ENCODE measurements around the gene TNNI3K. TPM values are rescaled to one million over a fixed set of nuclear protein-coding genes. Genes with fewer than 3 reads are reported as not detected.

Gene TNNI3K
- total RNA-seq, 1 experiment from 2014 or later: not detected

DNA sequence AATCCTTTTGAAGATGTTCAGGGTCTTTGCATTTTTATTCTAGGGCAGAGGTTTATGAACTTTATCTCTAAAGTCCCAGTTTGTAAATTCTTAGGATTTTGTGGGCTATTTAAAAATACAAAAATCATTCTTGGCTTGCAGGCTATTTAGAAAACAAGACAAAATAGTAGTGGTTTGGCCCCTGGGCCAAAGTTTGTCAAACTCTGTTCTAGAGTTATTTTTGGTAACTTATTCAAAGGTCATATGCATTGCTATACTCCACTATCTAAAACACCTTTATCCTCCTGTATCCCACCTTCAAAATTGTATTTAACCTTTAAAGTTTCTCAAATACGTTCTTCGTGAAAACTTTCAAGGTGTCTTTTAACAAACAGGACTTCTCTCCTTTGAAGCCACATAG, 352.7 kb downstream of the TNNI3K start:
- no peak for DNase-seq
- no peak overlapping the region for H4K91ac ChIP-seq (ENCODE audit: insufficient read length, low read depth, low read length)
- H3K23ac ChIP-seq (ENCODE audit: insufficient read length, low read depth, low read length): no peak overlapping the region
- H3K14ac ChIP-seq (ENCODE audit: insufficient read depth, low read length): no peak overlapping the region
- no peaks in the 10 kb centered on the region; the same call in 1 of the 2 replicates for H3K27me3 ChIP-seq (ENCODE audit: insufficient read depth, low read length)
- no peak overlapping the region for H2BK15ac ChIP-seq (ENCODE audit: low read depth, low read length)
- H3K9ac ChIP-seq (ENCODE audit: extremely low read depth, insufficient read length, low read length): no peak overlapping the region
- H2BK5ac ChIP-seq (ENCODE audit: insufficient read length, low read length): no peak overlapping the region
- Mint-ChIP-seq H3K9me3 (no peaks in the 10 kb centered on the region), H3K27ac (no peak overlapping the region), H3K4me3 (no peak overlapping the region), H3K27me3 (ENCODE audit: low read depth) (no peaks in the 10 kb centered on the region), H3K36me3 (ENCODE audit: insufficient read depth in 1 of 3, low read depth in 3 of 3) (no peaks in the 10 kb centered on the region), H3K4me1 (no peaks in the 10 kb centered on the region)
- no peak overlapping the region for H4K8ac ChIP-seq (replicated peaks; ENCODE audit: insufficient read length, low read depth, low read length)
- no peak overlapping the region for H2AFZ ChIP-seq (ENCODE audit: low read length)
- no peaks in the 10 kb centered on the region for H3K9me3 ChIP-seq (ENCODE audit: control insufficient read depth, low read depth, low read length)
- WGBS (ENCODE audit: extremely low coverage, insufficient read length, low lambda C conversion rate): 100% methylated on average over 1 of the region's 2 CpGs
- no peaks in the 10 kb centered on the region for H4K20me1 ChIP-seq (ENCODE audit: control insufficient read depth, insufficient read depth, insufficient read length)
- no peak overlapping the region for H3K18ac ChIP-seq (ENCODE audit: insufficient read length, low read depth, low read length)
- no peak overlapping the region for H4K5ac ChIP-seq (ENCODE audit: insufficient read length, low read depth, low read length)
- no peak overlapping the region for H3K27ac ChIP-seq (ENCODE audit: insufficient read length, low read depth, low read length)
- TF ChIP-seq, protein P1, sequence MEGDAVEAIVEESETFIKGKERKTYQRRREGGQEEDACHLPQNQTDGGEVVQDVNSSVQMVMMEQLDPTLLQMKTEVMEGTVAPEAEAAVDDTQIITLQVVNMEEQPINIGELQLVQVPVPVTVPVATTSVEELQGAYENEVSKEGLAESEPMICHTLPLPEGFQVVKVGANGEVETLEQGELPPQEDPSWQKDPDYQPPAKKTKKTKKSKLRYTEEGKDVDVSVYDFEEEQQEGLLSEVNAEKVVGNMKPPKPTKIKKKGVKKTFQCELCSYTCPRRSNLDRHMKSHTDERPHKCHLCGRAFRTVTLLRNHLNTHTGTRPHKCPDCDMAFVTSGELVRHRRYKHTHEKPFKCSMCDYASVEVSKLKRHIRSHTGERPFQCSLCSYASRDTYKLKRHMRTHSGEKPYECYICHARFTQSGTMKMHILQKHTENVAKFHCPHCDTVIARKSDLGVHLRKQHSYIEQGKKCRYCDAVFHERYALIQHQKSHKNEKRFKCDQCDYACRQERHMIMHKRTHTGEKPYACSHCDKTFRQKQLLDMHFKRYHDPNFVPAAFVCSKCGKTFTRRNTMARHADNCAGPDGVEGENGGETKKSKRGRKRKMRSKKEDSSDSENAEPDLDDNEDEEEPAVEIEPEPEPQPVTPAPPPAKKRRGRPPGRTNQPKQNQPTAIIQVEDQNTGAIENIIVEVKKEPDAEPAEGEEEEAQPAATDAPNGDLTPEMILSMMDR (conservative IDR thresholded peaks at IDR 0.05): no peak
- no peak overlapping the region for H2BK20ac ChIP-seq (ENCODE audit: low read depth, low read length, poor library complexity, severe bottlenecking)
- no peak overlapping the region for H3K4me2 ChIP-seq (ENCODE audit: insufficient read depth, insufficient read length, low read length)
- no peak overlapping the region for H3K4ac ChIP-seq (ENCODE audit: low read depth, low read length)
- H2BK120ac ChIP-seq (ENCODE audit: low read depth, low read length, poor library complexity, severe bottlenecking): no peak overlapping the region
- H3K79me2 ChIP-seq (ENCODE audit: insufficient read depth, low read length): no peaks in the 10 kb centered on the region
- H3K23me2 ChIP-seq (ENCODE audit: insufficient read length, low read depth, low read length, poor library complexity, severe bottlenecking): no peaks in the 10 kb centered on the region
- no peak overlapping the region for H3K56ac ChIP-seq (ENCODE audit: insufficient read length, low read depth, low read length)
- no peak overlapping the region for H2AK5ac ChIP-seq (ENCODE audit: insufficient read length, low read length)
- H3K4me1 ChIP-seq (ENCODE audit: insufficient read depth, low read length): no peaks in the 10 kb centered on the region
- no peak overlapping the region for H2BK12ac ChIP-seq (ENCODE audit: insufficient read length, low read depth, low read length)
- no peaks in the 10 kb centered on the region for H3K79me1 ChIP-seq (ENCODE audit: insufficient read depth, low read depth, low read length, poor library complexity, severe bottlenecking)
- H3T11ph ChIP-seq (ENCODE audit: low read length): no peak overlapping the region
